H9 (cell line): ENCODE results near the gene LDHD. TPM values are rescaled to one million over a fixed set of nuclear protein-coding genes. Genes with fewer than 3 reads are reported as not detected.

Experiments used
- DNase-seq: peaks from one replicate; pipeline ENCODE4 v3.0.0-alpha.2; 2017
- H2AFZ ChIP-seq: one replicate; pipeline ENCODE4 v1.6.1; 2013; ENCODE audit warnings: mild to moderate bottlenecking, low read length, control low read depth, moderate library complexity
- H2AK5ac ChIP-seq: 2 replicates; pipeline ENCODE4 v1.6.1; 2013; ENCODE audit warnings: low read length, control low read depth, mixed read lengths; ENCODE audit not compliant: insufficient read length
- H2BK120ac ChIP-seq: one replicate; pipeline ENCODE4 v1.6.1; 2013; ENCODE audit warnings: low read depth, mild to moderate bottlenecking, low read length, control low read depth, inconsistent platforms; ENCODE audit not compliant: poor library complexity, severe bottlenecking
- H2BK12ac ChIP-seq: 2 replicates; pipeline ENCODE4 v1.6.1; 2013; ENCODE audit warnings: low read length, control low read depth, mixed read lengths, low read depth; ENCODE audit not compliant: insufficient read length
- H2BK15ac ChIP-seq: 2 replicates; pipeline ENCODE4 v1.6.1; 2013; ENCODE audit warnings: low read depth, low read length, control low read depth
- H2BK20ac ChIP-seq: one replicate; pipeline ENCODE4 v1.6.1; 2013; ENCODE audit warnings: low read depth, mild to moderate bottlenecking, low read length, control low read depth, inconsistent platforms; ENCODE audit not compliant: poor library complexity, severe bottlenecking
- H2BK5ac ChIP-seq: 2 replicates; pipeline ENCODE4 v1.6.1; 2013; ENCODE audit warnings: low read length, control low read depth, mixed read lengths; ENCODE audit not compliant: insufficient read length
- H3K14ac ChIP-seq: 2 replicates; pipeline ENCODE4 v1.6.1; 2013; ENCODE audit warnings: low read length, control low read depth; ENCODE audit not compliant: insufficient read depth
- H3K18ac ChIP-seq: 2 replicates; pipeline ENCODE4 v1.6.1; 2013; ENCODE audit warnings: low read depth, mild to moderate bottlenecking, mixed read lengths, low read length, control low read depth; ENCODE audit not compliant: insufficient read length
- H3K23ac ChIP-seq: 2 replicates; pipeline ENCODE4 v1.6.1; 2013; ENCODE audit warnings: low read length, control low read depth, mixed read lengths, low read depth; ENCODE audit not compliant: insufficient read length
- H3K23me2 ChIP-seq: 2 replicates; pipeline ENCODE4 v1.6.1; 2013; ENCODE audit warnings: low read depth, mild to moderate bottlenecking, mixed read lengths, low read length, control low read depth; ENCODE audit not compliant: insufficient read length, poor library complexity, severe bottlenecking
- H3K27ac ChIP-seq: 2 replicates; pipeline ENCODE4 v1.5.1; 2013; ENCODE audit warnings: low read length, control low read depth, mixed read lengths, low read depth; ENCODE audit not compliant: insufficient read length
- H3K27me3 ChIP-seq: 2 replicates; pipeline ENCODE4 v1.6.1; 2013; ENCODE audit warnings: low read length, control low read depth, inconsistent platforms; ENCODE audit not compliant: insufficient read depth
- H3K4ac ChIP-seq: 2 replicates; pipeline ENCODE4 v1.6.1; 2013; ENCODE audit warnings: low read depth, mild to moderate bottlenecking, control low read depth, inconsistent platforms, low read length, moderate library complexity
- H3K4me1 ChIP-seq: 2 replicates; pipeline ENCODE4 v1.6.1; 2013; ENCODE audit warnings: low read length, control low read depth, inconsistent platforms; ENCODE audit not compliant: insufficient read depth
- H3K4me2 ChIP-seq: 2 replicates; pipeline ENCODE4 v1.6.1; 2013; ENCODE audit warnings: low read length, control low read depth, mixed read lengths; ENCODE audit not compliant: insufficient read length, insufficient read depth
- H3K56ac ChIP-seq: 2 replicates; pipeline ENCODE4 v1.6.1; 2013; ENCODE audit warnings: low read depth, mild to moderate bottlenecking, mixed read lengths, low read length, control low read depth; ENCODE audit not compliant: insufficient read length
- H3K79me1 ChIP-seq: 2 replicates; pipeline ENCODE4 v1.6.1; 2013; ENCODE audit warnings: low read depth, mild to moderate bottlenecking, moderate library complexity, low read length, control low read depth, inconsistent platforms; ENCODE audit not compliant: insufficient read depth, poor library complexity, severe bottlenecking
- H3K79me2 ChIP-seq: 2 replicates; pipeline ENCODE4 v1.6.1; 2013; ENCODE audit warnings: low read length, control low read depth, inconsistent platforms; ENCODE audit not compliant: insufficient read depth
- H3K9ac ChIP-seq: 2 replicates; pipeline ENCODE4 v1.6.1; 2013; ENCODE audit warnings: low read length, control low read depth, mixed read lengths; ENCODE audit not compliant: insufficient read length; ENCODE audit errors: extremely low read depth
- H3K9me3 ChIP-seq: one replicate; pipeline ENCODE4 v1.6.1; 2013; ENCODE audit warnings: low read depth, low read length, inconsistent platforms; ENCODE audit not compliant: control insufficient read depth
- H3T11ph ChIP-seq: one replicate; pipeline ENCODE4 v1.6.1; 2013; ENCODE audit warnings: mild to moderate bottlenecking, low read length, control low read depth, inconsistent platforms
- H4K20me1 ChIP-seq: one replicate; pipeline ENCODE4 v1.6.1; 2013; ENCODE audit not compliant: control insufficient read depth, insufficient read length, insufficient read depth
- H4K5ac ChIP-seq: 2 replicates; pipeline ENCODE4 v1.6.1; 2013; ENCODE audit warnings: low read depth, mild to moderate bottlenecking, mixed read lengths, low read length, control low read depth; ENCODE audit not compliant: insufficient read length
- H4K8ac ChIP-seq: replicated peaks from 2 replicates; pipeline ENCODE4 v1.6.1; 2013; ENCODE audit warnings: low read length, control low read depth, mixed read lengths, low read depth; ENCODE audit not compliant: insufficient read length
- H4K91ac ChIP-seq: 2 replicates; pipeline ENCODE4 v1.6.1; 2013; ENCODE audit warnings: low read depth, mild to moderate bottlenecking, moderate library complexity, mixed read lengths, low read length, control low read depth; ENCODE audit not compliant: insufficient read length
- H3K27ac Mint-ChIP-seq, 3 experiments: 2 replicates in 2 of 3; 3 replicates in 1 of 3; pipeline ENCODE4 v1.8.0; 2020 to 2021; ENCODE audit warnings: mixed read lengths in 3 of 3, mild to moderate bottlenecking in 1 of 3, moderate library complexity in 1 of 3
- H3K27me3 Mint-ChIP-seq: 2 replicates; pipeline ENCODE4 v1.8.0; 2021; ENCODE audit warnings: low read depth, mild to moderate bottlenecking, moderate library complexity, mixed read lengths
- H3K36me3 Mint-ChIP-seq, 3 experiments: 2 replicates in 2 of 3; 3 replicates in 1 of 3; pipeline ENCODE4 v1.8.0; 2020 to 2021; ENCODE audit warnings: low read depth in 3 of 3, mixed read lengths in 3 of 3; ENCODE audit not compliant: insufficient read depth in 1 of 3
- H3K4me1 Mint-ChIP-seq, 2 experiments: 2 replicates each; pipeline ENCODE4 v1.8.0; 2020; ENCODE audit warnings: mixed read lengths in 2 of 2
- H3K4me3 Mint-ChIP-seq, 2 experiments: 2 replicates in 1 of 2; 3 replicates in 1 of 2; pipeline ENCODE4 v1.8.0; 2020 to 2021; ENCODE audit warnings: mild to moderate bottlenecking in 2 of 2, mixed read lengths in 2 of 2, moderate library complexity in 1 of 2
- H3K9me3 Mint-ChIP-seq, 2 experiments: 2 replicates in 1 of 2; 3 replicates in 1 of 2; pipeline ENCODE4 v1.8.0; 2020; ENCODE audit warnings: mild to moderate bottlenecking in 2 of 2, mixed read lengths in 2 of 2, moderate library complexity in 1 of 2
- WGBS: extraction: QIAGEN DNeasy Blood & Tissue Kit; methylation state at CpG from one replicate; pipeline ENCODE4 v1.1.7; 2013; ENCODE audit warnings: missing lambda C conversion rate, low lambda C conversion rate, mixed read lengths; ENCODE audit not compliant: insufficient read length; ENCODE audit errors: extremely low coverage; 5-methylcytosine and 5-hydroxymethylcytosine counted together
- total RNA-seq: library from RNA; stranded (reverse); gene quantifications from 2 replicates; pipeline ENCODE4 v1.2.1, GENCODE V29; 2021
- TF ChIP-seq, protein P1 (sequence below): fragments of 200-600 bp; sonication (generic); conservative IDR thresholded peaks from 3 replicates; pipeline ENCODE4 v1.8.0; 2021; ENCODE audit warnings: antibody characterized with exemption, mild to moderate bottlenecking

The LDHD gene
- total RNA-seq, 1 experiment from 2014 or later = 14.7 TPM

DNA sequence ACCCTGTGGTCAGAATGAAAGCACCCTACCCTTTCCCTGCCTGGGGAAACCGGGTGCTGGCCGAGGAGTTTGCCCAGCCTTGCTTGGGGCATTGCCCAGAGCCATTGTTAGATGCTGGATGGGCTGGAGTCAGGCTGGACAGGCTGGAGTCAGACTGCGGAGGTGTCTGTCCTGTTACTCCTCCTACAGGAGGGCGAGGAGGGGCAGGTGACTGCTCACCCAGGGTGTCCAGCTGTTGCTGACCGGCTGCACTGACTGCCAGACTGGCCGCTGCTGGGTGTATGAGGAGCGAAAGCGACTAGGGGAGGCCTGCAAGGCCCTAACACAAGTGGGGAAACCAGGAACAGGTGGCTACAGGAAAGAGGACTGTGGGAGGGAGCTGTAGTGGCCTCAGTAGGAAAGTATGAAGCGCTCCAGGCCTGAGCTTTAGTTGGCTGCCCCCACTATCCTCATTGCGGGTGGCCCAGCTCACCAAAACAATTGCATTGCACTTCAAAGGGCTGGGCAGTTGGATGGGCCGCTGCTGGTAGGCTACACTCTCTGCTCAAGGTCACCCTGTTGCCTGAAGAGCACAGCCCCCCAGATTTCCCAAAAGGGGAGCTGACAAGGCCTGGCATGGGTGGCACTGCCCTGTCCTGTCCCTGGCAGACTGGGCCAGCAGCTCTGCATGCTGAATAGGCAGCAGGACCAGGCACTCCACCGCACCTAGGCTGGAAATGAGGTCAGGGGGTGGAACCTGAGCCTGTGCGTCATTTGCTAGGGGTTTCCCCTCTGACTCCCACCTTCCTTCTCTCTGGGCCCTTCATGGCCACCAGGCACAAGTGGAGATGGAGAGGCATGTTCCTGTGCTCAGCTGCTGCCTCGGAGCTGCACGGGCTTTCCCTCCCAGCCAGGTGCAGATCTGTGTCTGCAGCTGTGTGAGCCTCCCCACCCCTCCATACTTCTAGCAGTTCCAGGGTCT, 18.4 kb downstream of the LDHD start:
- no peaks in the 10 kb centered on the region for H3K27me3 ChIP-seq
- no CpG with 5 or more reads among the region's 15 CpGs for WGBS
- H2BK120ac ChIP-seq = no peak overlapping the region
- no peak overlapping the region for H3K4ac ChIP-seq
- Mint-ChIP-seq H3K36me3 (peaks cover 13 to 26% (median 18%) of the 10 kb centered on the region in 3 experiments; a peak in 6 of 7 replicates), H3K4me1 (peaks cover 52 to 61% of the 10 kb centered on the region in 2 experiments), H3K27ac (peak overlapping the region; percentile 31 to 78 (median 77); a peak in 5 of 7 replicates), H3K9me3 (no peaks in the 10 kb centered on the region; a peak in 1 of 5 replicates), H3K4me3 (no peak overlapping the region; a peak in 1 of 5 replicates), H3K27me3 (no peaks in the 10 kb centered on the region; the same call in 1 of the 2 replicates)
- no peak overlapping the region for H3K56ac ChIP-seq
- H4K91ac ChIP-seq = no peak overlapping the region
- H3K23ac ChIP-seq = no peak overlapping the region
- H4K5ac ChIP-seq = no peak overlapping the region
- H3T11ph ChIP-seq = no peak overlapping the region
- H4K8ac ChIP-seq = no peak overlapping the region
- H3K9me3 ChIP-seq = no peaks in the 10 kb centered on the region
- no peak overlapping the region for H2BK15ac ChIP-seq
- H2BK5ac ChIP-seq = no peak overlapping the region
- H3K79me1 ChIP-seq = no peaks in the 10 kb centered on the region
- TF ChIP-seq, protein P1, sequence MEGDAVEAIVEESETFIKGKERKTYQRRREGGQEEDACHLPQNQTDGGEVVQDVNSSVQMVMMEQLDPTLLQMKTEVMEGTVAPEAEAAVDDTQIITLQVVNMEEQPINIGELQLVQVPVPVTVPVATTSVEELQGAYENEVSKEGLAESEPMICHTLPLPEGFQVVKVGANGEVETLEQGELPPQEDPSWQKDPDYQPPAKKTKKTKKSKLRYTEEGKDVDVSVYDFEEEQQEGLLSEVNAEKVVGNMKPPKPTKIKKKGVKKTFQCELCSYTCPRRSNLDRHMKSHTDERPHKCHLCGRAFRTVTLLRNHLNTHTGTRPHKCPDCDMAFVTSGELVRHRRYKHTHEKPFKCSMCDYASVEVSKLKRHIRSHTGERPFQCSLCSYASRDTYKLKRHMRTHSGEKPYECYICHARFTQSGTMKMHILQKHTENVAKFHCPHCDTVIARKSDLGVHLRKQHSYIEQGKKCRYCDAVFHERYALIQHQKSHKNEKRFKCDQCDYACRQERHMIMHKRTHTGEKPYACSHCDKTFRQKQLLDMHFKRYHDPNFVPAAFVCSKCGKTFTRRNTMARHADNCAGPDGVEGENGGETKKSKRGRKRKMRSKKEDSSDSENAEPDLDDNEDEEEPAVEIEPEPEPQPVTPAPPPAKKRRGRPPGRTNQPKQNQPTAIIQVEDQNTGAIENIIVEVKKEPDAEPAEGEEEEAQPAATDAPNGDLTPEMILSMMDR = no peak
- no peak overlapping the region for H3K4me2 ChIP-seq
- H2BK12ac ChIP-seq = no peak overlapping the region
- H3K79me2 ChIP-seq = no peaks in the 10 kb centered on the region
- H3K27ac ChIP-seq = no peak overlapping the region
- no peak overlapping the region for H3K9ac ChIP-seq
- H4K20me1 ChIP-seq = peaks cover 3% of the 10 kb centered on the region
- peaks cover 17% of the 10 kb centered on the region; the same call in 1 of the 2 replicates for H3K4me1 ChIP-seq
- H3K14ac ChIP-seq = 0 out of 2 replicates have a peak overlapping the region, but pooled peaks have one; percentile 9
- no peak overlapping the region for H2BK20ac ChIP-seq
- no peak for DNase-seq
- H2AFZ ChIP-seq = no peak overlapping the region
- no peak overlapping the region for H3K18ac ChIP-seq
- H3K23me2 ChIP-seq = no peaks in the 10 kb centered on the region
- H2AK5ac ChIP-seq = no peak overlapping the region
